Osteocyte (in vitro differentiated cells): Measurements from ENCODE around the gene ANLN. TPM values are rescaled to one million over a fixed set of nuclear protein-coding genes. Genes with fewer than 3 reads are reported as not detected.

ENCODE experiments used
- DNase-seq: peaks from one replicate; pipeline ENCODE4 v3.0.0; 2021; ENCODE audit warnings: mixed read lengths; ENCODE audit not compliant: unreplicated experiment; ENCODE audit errors: extremely low spot score
- H3K27ac Mint-ChIP-seq: one replicate; pipeline ENCODE4 v1.8.0; 2021; ENCODE audit warnings: mild to moderate bottlenecking, mixed read lengths; ENCODE audit not compliant: unreplicated experiment
- H3K27me3 Mint-ChIP-seq: one replicate; pipeline ENCODE4 v1.8.0; 2021; ENCODE audit warnings: mixed read lengths; ENCODE audit not compliant: unreplicated experiment
- H3K36me3 Mint-ChIP-seq: one replicate; pipeline ENCODE4 v1.8.0; 2021; ENCODE audit warnings: mixed read lengths; ENCODE audit not compliant: unreplicated experiment
- H3K4me1 Mint-ChIP-seq: one replicate; pipeline ENCODE4 v1.8.0; 2021; ENCODE audit warnings: mixed read lengths; ENCODE audit not compliant: unreplicated experiment
- H3K4me3 Mint-ChIP-seq: one replicate; pipeline ENCODE4 v1.8.0; 2021; ENCODE audit warnings: mild to moderate bottlenecking, moderate library complexity, mixed read lengths; ENCODE audit not compliant: unreplicated experiment
- H3K9me3 Mint-ChIP-seq: one replicate; pipeline ENCODE4 v1.8.0; 2021; ENCODE audit warnings: mixed read lengths; ENCODE audit not compliant: unreplicated experiment
- CTCF ChIP-seq: fragments of 200-600 bp; sonication (generic); IDR thresholded peaks from 2 replicates; pipeline ENCODE4 v1.5.0; 2021; ENCODE audit warnings: antibody characterized with exemption, mild to moderate bottlenecking, moderate library complexity
- total RNA-seq: library from RNA; stranded (reverse); gene quantifications from 2 replicates; pipeline ENCODE4 v1.2.1, GENCODE V29; 2021

ANLN gene
- total RNA-seq, 1 donor from 2014 or later = 37.6 TPM

GRCh38 chr7:36348771-36349170, 40.9 kb upstream of the ANLN start:
- no peak for TF ChIP-seq CTCF
- peaks cover 47% of the 10 kb centered on the region for H3K4me1 Mint-ChIP-seq
- H3K9me3 Mint-ChIP-seq = no peaks in the 10 kb centered on the region
- DNase-seq = no peak
- H3K27me3 Mint-ChIP-seq = no peaks in the 10 kb centered on the region
- no peaks in the 10 kb centered on the region for H3K36me3 Mint-ChIP-seq
- peak overlapping the region; percentile 56 for H3K4me3 Mint-ChIP-seq
- peak overlapping the region; percentile 86 for H3K27ac Mint-ChIP-seq

- no peaks in the 10 kb centered on the region for H3K9me3 Mint-ChIP-seq
- DNase-seq = no peak
- H3K27me3 Mint-ChIP-seq = no peaks in the 10 kb centered on the region
- no peak overlapping the region for H3K4me3 Mint-ChIP-seq
- H3K27ac Mint-ChIP-seq = peak overlapping the region; percentile 77
- H3K36me3 Mint-ChIP-seq = no peaks in the 10 kb centered on the region
- no peak for TF ChIP-seq CTCF
- peaks cover 42% of the 10 kb centered on the region for H3K4me1 Mint-ChIP-seq
Measured at GRCh38 chr7:36349626-36350025, 40.0 kb upstream of the ANLN start.

- H3K36me3 Mint-ChIP-seq = peaks cover 7% of the 10 kb centered on the region
- peaks cover 1% of the 10 kb centered on the region for H3K4me1 Mint-ChIP-seq
- H3K4me3 Mint-ChIP-seq = no peak overlapping the region
- no peak overlapping the region for H3K27ac Mint-ChIP-seq
- no peak for TF ChIP-seq CTCF
- no peaks in the 10 kb centered on the region for H3K9me3 Mint-ChIP-seq
- DNase-seq = no peak
- no peaks in the 10 kb centered on the region for H3K27me3 Mint-ChIP-seq
Measured at GRCh38 chr7:36355490-36355889, 34.2 kb upstream of the ANLN start.

- Mint-ChIP-seq H3K4me1 (no peaks in the 10 kb centered on the region), H3K27me3 (no peaks in the 10 kb centered on the region), H3K4me3 (no peak overlapping the region), H3K36me3 (peaks cover 9% of the 10 kb centered on the region), H3K9me3 (no peaks in the 10 kb centered on the region), H3K27ac (no peak overlapping the region)
- no peak for DNase-seq
- no peak for TF ChIP-seq CTCF
Measured at GRCh38 chr7:36357054-36357453, 32.6 kb upstream of the ANLN start.

GRCh38 chr7:36358589-36358988, 31.1 kb upstream of the ANLN start:
- H3K4me3 Mint-ChIP-seq = no peak overlapping the region
- peaks cover 9% of the 10 kb centered on the region for H3K36me3 Mint-ChIP-seq
- no peak for DNase-seq
- no peaks in the 10 kb centered on the region for H3K27me3 Mint-ChIP-seq
- no peak overlapping the region for H3K27ac Mint-ChIP-seq
- H3K4me1 Mint-ChIP-seq = no peaks in the 10 kb centered on the region
- no peak for TF ChIP-seq CTCF
- no peaks in the 10 kb centered on the region for H3K9me3 Mint-ChIP-seq
